Stimulated activated CD4-positive, alpha-beta T cell treated with anti-CD3 and anti-CD28 coated beads, Interleukin-1b, Interleukin-23, amount 100 ng/mL, for 24 hours (primary cell): Measurements from ENCODE around the gene NSMCE1.

Experiments used
- DNase-seq, 4 experiments: peaks; one replicate each; pipeline ENCODE4 v3.0.0-alpha.2; 2020; ENCODE audit warnings: low read depth in 4 of 4, low spot score in 1 of 4

NSMCE1 gene

GRCh38 chr16:27199235-27199586 is 69.4 kb downstream of the NSMCE1 start:
- no peak for DNase-seq

- DNase-seq = no peak
Measured at GRCh38 chr16:27198451-27199234, 69.9 kb downstream of the NSMCE1 start.

GRCh38 chr16:27197004-27197403 is 71.6 kb downstream of the NSMCE1 start:
- DNase-seq = no peak

- no peak for DNase-seq
Measured at GRCh38 chr16:27195941-27196595, 72.5 kb downstream of the NSMCE1 start.

GRCh38 chr16:27195076-27195741 is 73.4 kb downstream of the NSMCE1 start:
- no peak for DNase-seq

GRCh38 chr16:27193300-27193990 is 75.1 kb downstream of the NSMCE1 start:
- DNase-seq = no peak

GRCh38 chr16:27191352-27191924 is 77.1 kb downstream of the NSMCE1 start:
- no peak for DNase-seq

- no peak for DNase-seq
Measured at GRCh38 chr16:27190316-27190871, 78.2 kb downstream of the NSMCE1 start.

GRCh38 chr16:27189335-27189972 is 79.1 kb downstream of the NSMCE1 start:
- no peak for DNase-seq

GRCh38 chr16:27188633-27189032 is 79.9 kb downstream of the NSMCE1 start:
- DNase-seq = no peak

- DNase-seq = no peak
Measured at GRCh38 chr16:27185776-27186130, 82.8 kb downstream of the NSMCE1 start.

GRCh38 chr16:27182906-27183405 is 85.6 kb downstream of the NSMCE1 start:
- DNase-seq = no peak

GRCh38 chr16:27181019-27181790 is 87.4 kb downstream of the NSMCE1 start:
- DNase-seq = no peak

GRCh38 chr16:27179500-27180072 is 89.0 kb downstream of the NSMCE1 start:
- peak; percentile 46 to 82 (median 67) for DNase-seq

- DNase-seq = peak in 2 of 4 experiments; percentile 21 to 25
Measured at GRCh38 chr16:27177031-27177774, 91.4 kb downstream of the NSMCE1 start.

- no peak for DNase-seq
Measured at GRCh38 chr16:27175888-27176287, 92.7 kb downstream of the NSMCE1 start.
